ENCODE data around the gene TMIGD2.
"Not testable (repeated sequence)": the region's sequence is repeated elsewhere in the genome, so short reads cannot be mapped to it uniquely, and the experiment has no call there.

Gene TMIGD2

GRCh38 chr19:4279267-4279529, 23.0 kb downstream of the TMIGD2 start:
- H3K4me3 ChIP-seq (ENCODE audit: low read depth, low read length), result no peak overlapping the region
- no peak for DNase-seq (ENCODE audit: low read depth)
- TF ChIP-seq CTCF (conservative IDR thresholded peaks at IDR 0.05; ENCODE audit: low read depth, low read length), result no peak

GRCh38 chr19:4278419-4279266, 23.5 kb downstream of the TMIGD2 start, which contains the start of gene SHD:
Gene SHD, plus strand, starts transcription at chr19:4279266. Its CDS starts 798 bp downstream, at chr19:4280064.
- no peak for DNase-seq (ENCODE audit: low read depth)
- TF ChIP-seq CTCF (conservative IDR thresholded peaks at IDR 0.05; ENCODE audit: low read depth, low read length), result no peak
- no peak within 1 kb of the TSS for H3K4me3 ChIP-seq (ENCODE audit: low read depth, low read length)

- no peak for DNase-seq (ENCODE audit: low read depth)
Measured at GRCh38 chr19:4278010-4278409, 24.2 kb downstream of the TMIGD2 start.

GRCh38 chr19:4277191-4277696, 24.9 kb downstream of the TMIGD2 start:
- no peak for TF ChIP-seq CTCF (conservative IDR thresholded peaks at IDR 0.05; ENCODE audit: low read depth, low read length)
- DNase-seq (ENCODE audit: low read depth), result no peak
- H3K4me3 ChIP-seq (ENCODE audit: low read depth, low read length), result no peak overlapping the region

More at GRCh38 chr19:4278010-4278409, 24.2 kb downstream of the TMIGD2 start:
- TF ChIP-seq CTCF (conservative IDR thresholded peaks at IDR 0.05; ENCODE audit: low read depth, low read length), result no peak
- H3K4me3 ChIP-seq (ENCODE audit: low read depth, low read length), result no peak overlapping the region

GRCh38 chr19:4274321-4274686, 27.9 kb downstream of the TMIGD2 start:
- DNase-seq (ENCODE audit: low read depth); H3K4me3 ChIP-seq (ENCODE audit: low read depth, low read length): not testable (repeated sequence)

- TF ChIP-seq CTCF (conservative IDR thresholded peaks at IDR 0.05; ENCODE audit: low read depth, low read length), result no peak
- H3K4me3 ChIP-seq (ENCODE audit: low read depth, low read length), result no peak overlapping the region
- DNase-seq (ENCODE audit: low read depth), result no peak
Measured at GRCh38 chr19:4272894-4273293, 29.3 kb downstream of the TMIGD2 start.

GRCh38 chr19:4268816-4269430, 33.3 kb downstream of the TMIGD2 start:
- DNase-seq (ENCODE audit: low read depth), result no peak
- TF ChIP-seq CTCF (conservative IDR thresholded peaks at IDR 0.05; ENCODE audit: low read depth, low read length), result no peak
- H3K4me3 ChIP-seq (ENCODE audit: low read depth, low read length), result no peak overlapping the region

Data from choroid plexus epithelial cell (primary cell).